Fibroblast of villous mesenchyme (primary cell): ENCODE results near the gene KRTAP16-1. TPM values are rescaled to one million over a fixed set of nuclear protein-coding genes. Genes with fewer than 3 reads are reported as not detected.

Experiments used
- DNase-seq: peaks from one replicate; pipeline ENCODE4 v3.0.0-alpha.2; 2010; ENCODE audit warnings: low read depth
- H3K4me3 ChIP-seq: 2 replicates; pipeline ENCODE4 v1.5.1; 2011; ENCODE audit warnings: low read depth, mild to moderate bottlenecking, low read length
- total RNA-seq: library from RNA; depleted of rRNA; stranded (reverse); fragments of >200 nt; gene quantifications from 2 replicates; pipeline ENCODE4 v1.2.3, GENCODE V29; 2012
- TF ChIP-seq, protein P1 (sequence below): IDR thresholded peaks from 2 replicates; pipeline ENCODE4 v1.5.1; 2012; ENCODE audit warnings: low read depth, mild to moderate bottlenecking, low read length; ENCODE audit not compliant: insufficient read depth

KRTAP16-1 gene
- total RNA-seq, 1 donor: not detected

DNA sequence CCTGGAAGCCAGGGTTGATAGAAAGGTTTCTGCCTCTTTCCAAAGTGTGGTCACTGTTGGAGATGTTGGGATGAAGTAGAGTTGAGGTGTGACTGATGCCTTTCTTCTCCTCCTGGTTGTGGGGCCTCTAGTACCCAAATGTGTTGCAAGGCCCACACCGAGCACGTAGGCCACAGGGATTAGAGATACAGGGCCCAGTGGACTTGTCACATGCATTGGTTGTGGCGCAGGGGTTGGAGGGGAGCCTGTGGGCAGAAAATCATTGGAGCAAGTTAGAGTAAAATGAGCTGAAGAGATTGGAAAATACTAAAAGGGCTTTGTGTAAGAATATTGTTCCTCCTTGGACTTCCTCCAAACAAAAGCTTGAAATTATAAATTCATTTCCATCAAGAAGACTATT lies 36.9 kb upstream of the KRTAP16-1 start:
- H3K4me3 ChIP-seq: no peak overlapping the region
- TF ChIP-seq, protein P1, sequence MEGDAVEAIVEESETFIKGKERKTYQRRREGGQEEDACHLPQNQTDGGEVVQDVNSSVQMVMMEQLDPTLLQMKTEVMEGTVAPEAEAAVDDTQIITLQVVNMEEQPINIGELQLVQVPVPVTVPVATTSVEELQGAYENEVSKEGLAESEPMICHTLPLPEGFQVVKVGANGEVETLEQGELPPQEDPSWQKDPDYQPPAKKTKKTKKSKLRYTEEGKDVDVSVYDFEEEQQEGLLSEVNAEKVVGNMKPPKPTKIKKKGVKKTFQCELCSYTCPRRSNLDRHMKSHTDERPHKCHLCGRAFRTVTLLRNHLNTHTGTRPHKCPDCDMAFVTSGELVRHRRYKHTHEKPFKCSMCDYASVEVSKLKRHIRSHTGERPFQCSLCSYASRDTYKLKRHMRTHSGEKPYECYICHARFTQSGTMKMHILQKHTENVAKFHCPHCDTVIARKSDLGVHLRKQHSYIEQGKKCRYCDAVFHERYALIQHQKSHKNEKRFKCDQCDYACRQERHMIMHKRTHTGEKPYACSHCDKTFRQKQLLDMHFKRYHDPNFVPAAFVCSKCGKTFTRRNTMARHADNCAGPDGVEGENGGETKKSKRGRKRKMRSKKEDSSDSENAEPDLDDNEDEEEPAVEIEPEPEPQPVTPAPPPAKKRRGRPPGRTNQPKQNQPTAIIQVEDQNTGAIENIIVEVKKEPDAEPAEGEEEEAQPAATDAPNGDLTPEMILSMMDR: no peak
- DNase-seq: no peak

DNA sequence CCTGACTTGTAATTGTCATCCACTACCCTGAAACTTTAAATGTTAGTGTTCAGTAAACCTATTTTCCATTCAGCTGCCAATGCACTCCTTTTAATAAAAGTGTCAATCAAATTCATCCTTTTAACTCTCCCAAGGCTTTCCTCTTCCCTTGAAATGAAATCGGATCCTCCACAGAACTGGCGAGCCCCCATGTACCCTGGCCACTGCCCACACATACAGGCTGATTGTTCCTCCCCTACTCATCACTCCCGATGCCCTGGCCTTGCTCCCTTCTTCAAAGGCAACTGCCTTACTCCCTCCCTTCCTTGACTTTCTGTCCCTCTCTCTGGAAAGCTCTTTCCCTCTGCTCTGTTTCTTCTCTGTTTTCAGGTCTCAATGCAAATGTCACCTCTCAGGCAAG lies 33.9 kb upstream of the KRTAP16-1 start:
- TF ChIP-seq, protein P1: no peak
- H3K4me3 ChIP-seq: no peak overlapping the region
- DNase-seq: no peak

DNA sequence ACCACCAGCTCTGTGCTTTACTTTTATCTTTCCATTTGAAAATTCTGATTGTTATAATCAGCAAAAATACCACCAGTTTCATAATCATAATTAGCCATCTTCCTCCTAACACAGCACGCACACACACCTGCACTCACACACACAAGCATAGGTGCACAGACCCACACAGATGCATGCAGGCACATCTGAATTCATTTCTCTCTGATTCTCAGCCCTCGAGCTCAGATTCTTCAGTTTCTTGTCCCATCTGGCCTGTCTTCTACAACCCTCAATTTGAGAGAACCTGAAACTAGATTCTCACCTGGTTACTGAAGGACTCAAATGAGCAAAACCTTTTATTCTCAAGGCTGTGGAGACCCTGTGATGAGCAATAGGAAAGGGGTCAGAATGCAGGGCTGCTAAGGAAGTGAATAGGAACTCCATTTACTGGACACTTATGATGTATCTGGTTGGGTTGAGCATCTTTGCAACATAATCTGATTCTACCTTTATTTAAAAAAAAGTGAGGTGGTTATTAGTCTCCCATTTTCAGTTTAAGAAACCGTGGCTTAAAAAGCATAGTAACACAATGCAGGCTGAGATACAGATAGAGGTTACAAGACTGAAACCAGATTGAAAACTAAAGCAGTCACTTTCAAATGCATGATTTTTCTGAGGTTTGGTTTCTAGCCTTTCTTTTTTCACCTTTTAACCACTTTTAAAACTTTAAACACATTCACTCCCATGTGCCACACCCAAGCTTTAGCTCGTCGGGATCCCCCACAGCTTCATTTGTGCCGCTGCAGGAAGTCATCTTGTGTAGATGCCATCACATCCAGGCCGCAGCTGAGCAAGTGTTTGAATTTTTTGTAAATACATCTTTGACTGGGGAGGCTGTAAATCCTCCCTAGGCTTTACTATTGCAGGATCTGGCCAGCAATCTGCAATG lies 32.1 kb upstream of the KRTAP16-1 start:
- H3K4me3 ChIP-seq: no peak overlapping the region
- TF ChIP-seq, protein P1: no peak
- DNase-seq: no peak

DNA sequence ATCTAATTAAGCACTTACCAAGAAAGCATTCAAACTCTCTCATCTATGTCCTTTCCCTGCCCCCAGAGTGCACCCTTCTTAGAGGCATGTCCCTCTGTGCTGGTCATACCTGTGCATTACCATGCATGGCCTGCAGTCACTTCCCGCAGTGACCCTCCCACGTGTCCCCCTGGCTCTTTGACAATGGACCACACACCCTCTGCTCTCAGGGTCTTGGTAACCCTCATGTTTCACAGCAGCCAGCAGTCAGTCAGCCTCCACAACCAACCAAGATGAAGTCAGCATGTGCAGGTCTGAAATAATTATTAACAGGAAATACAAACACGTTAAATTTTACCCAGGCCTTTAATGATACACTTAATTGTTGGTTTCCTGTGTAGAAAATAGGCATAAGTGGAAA lies 31.4 kb upstream of the KRTAP16-1 start:
- H3K4me3 ChIP-seq: no peak overlapping the region
- TF ChIP-seq, protein P1: no peak
- DNase-seq: no peak

DNA sequence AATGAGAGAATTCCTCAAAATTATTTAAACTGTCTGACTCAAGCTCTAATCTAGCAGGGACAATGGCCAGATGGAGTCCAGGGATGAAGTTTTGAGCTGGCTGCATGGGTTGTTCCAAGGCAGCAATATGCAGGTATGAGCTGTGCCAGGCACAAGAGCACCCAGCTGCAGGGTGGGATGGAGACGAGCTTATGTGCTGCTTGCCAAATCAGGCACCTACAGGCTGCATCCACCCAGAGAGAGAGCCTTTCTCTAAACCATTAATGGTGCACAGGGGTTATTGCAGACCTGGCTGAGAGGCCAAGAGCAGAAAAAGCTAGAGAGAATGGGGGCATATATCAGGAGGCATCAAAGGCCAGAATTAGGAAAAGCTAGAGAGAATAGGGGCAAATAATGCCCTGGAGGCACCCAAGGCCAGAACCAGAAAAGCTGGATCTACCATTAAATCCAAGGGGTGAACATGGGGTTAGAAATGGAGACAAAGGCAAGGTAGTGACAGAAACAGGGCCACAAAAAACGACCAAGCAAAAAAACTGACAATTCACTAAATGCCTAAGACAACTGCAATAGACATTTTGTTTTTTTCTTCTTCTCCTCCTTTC lies 30.6 kb upstream of the KRTAP16-1 start:
- TF ChIP-seq, protein P1: no peak
- H3K4me3 ChIP-seq: no peak overlapping the region
- no peak for DNase-seq

DNA sequence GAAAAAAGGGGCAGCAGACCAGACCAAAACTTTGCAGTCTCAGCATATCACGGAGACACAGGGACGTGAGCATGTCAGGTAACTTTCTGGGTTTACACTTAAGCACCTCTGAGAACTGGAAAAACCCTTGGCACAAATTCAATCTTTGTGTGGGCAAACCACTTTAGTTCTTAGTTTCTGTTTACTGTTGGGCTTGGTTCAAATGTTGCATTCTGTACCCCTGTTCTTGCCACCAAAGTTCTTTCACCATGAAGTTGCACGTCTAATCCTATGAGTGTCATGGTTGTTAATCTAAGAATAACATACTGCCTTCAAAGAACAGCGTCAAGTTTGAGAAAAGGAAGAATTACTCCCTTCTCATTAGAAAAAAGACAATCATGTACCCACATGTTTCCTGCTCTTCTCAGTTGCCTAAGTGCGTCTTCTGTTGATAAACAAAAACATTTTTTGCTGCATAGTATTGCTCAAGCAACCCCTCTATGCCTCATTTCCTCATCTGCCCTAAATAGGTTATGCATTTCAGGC lies 29.9 kb upstream of the KRTAP16-1 start:
- TF ChIP-seq, protein P1: no peak
- DNase-seq: peak; percentile 81
- no peak overlapping the region for H3K4me3 ChIP-seq
